SK-N-SH (cell line): ENCODE data around the gene ADAMTS17. TPM values are rescaled to one million over a fixed set of nuclear protein-coding genes. Genes with fewer than 3 reads are reported as not detected.

ENCODE experiments used
- CTCF ChIA-PET: fragments of 300-600, 350-600 bp; formaldehyde crosslinking; extraction: SDS; loops from one replicate; lab custom pipeline; 2021; lab: Yijun Ruan, JAX
- POLR2A ChIA-PET: fragments of 350-600 bp; sonication (Branson Sonifier 250); formaldehyde crosslinking; extraction: SDS; loops from one replicate; lab custom pipeline; 2020; ENCODE audit warnings: antibody characterized with exemption, inconsistent platforms; lab: Yijun Ruan, JAX
- DNase-seq: peaks from one replicate; pipeline ENCODE4 v3.0.0; 2012
- H2AFZ ChIP-seq: fragments of 200-600 bp; sonication (generic); 2 replicates; pipeline ENCODE4 v1.8.1; 2016; ENCODE audit warnings: antibody characterized with exemption, mild to moderate bottlenecking, low read depth
- H3F3A ChIP-seq: fragments of 200-600 bp; sonication (generic); replicated peaks from 2 replicates; pipeline ENCODE3; 2016; ENCODE audit warnings: antibody characterized with exemption, mild to moderate bottlenecking; ENCODE audit not compliant: insufficient read depth
- H3K27ac ChIP-seq, 2 experiments: fragments of 200-500 bp in 1 of 2; fragments of 200-600 bp in 1 of 2; sonication (Bioruptor generic) in 1 of 2; sonication (generic), shearing (Covaris generic) in 1 of 2; 2 replicates each; pipeline versions ENCODE4 v1.5.1 to v1.6.1; 2014 to 2016; ENCODE audit warnings: low read depth in 2 of 2, inconsistent platforms in 1 of 2, low read length in 1 of 2, mild to moderate bottlenecking in 1 of 2, mixed read lengths in 1 of 2
- H3K27me3 ChIP-seq: fragments of 200-600 bp; sonication (generic), shearing (Covaris generic); 2 replicates; pipeline ENCODE4 v1.6.1; 2016; ENCODE audit warnings: mixed run types; ENCODE audit not compliant: insufficient read depth
- H3K36me3 ChIP-seq, 2 experiments: fragments of 200-500 bp in 1 of 2; fragments of 200-600 bp in 1 of 2; sonication (Bioruptor generic) in 1 of 2; sonication (generic) in 1 of 2; replicated peaks in 1 of 2; 2 replicates each; pipeline versions ENCODE3 to v1.5.1; 2014 to 2016; ENCODE audit warnings: low read length in 1 of 2, mild to moderate bottlenecking in 1 of 2; ENCODE audit not compliant: insufficient read depth in 2 of 2, control insufficient read depth in 1 of 2
- H3K4me1 ChIP-seq, 2 experiments: fragments of 200-500 bp in 1 of 2; fragments of 200-600 bp in 1 of 2; sonication (Bioruptor generic) in 1 of 2; sonication (generic), shearing (Covaris generic) in 1 of 2; 2 replicates each; pipeline versions ENCODE4 v1.5.1 to v1.6.1; 2014 to 2016; ENCODE audit warnings: low read depth in 1 of 2, low read length in 1 of 2, mixed run types in 1 of 2; ENCODE audit not compliant: insufficient read depth in 2 of 2, control insufficient read depth in 1 of 2
- H3K4me2 ChIP-seq: fragments of 200-600 bp; sonication (generic), shearing (Covaris generic); 2 replicates; pipeline ENCODE4 v1.6.1; 2017; ENCODE audit warnings: mixed run types
- H3K4me3 ChIP-seq, 2 experiments: fragments of 200-500 bp in 1 of 2; fragments of 200-600 bp in 1 of 2; sonication (Bioruptor generic) in 1 of 2; sonication (generic), shearing (Covaris generic) in 1 of 2; 2 replicates each; pipeline versions ENCODE4 v1.5.1 to v1.8.1; 2014 to 2016; ENCODE audit warnings: low read depth in 2 of 2, inconsistent platforms in 1 of 2, low read length in 1 of 2, mild to moderate bottlenecking in 1 of 2, mixed read lengths in 1 of 2, moderate library complexity in 1 of 2
- H3K79me2 ChIP-seq: fragments of 200-600 bp; sonication (generic); 2 replicates; pipeline ENCODE4 v1.8.1; 2017; ENCODE audit warnings: mild to moderate bottlenecking; ENCODE audit not compliant: insufficient read depth
- H3K9ac ChIP-seq: fragments of 200-600 bp; sonication (generic); 2 replicates; pipeline ENCODE4 v1.6.1; 2017; ENCODE audit warnings: mixed run types
- H3K9me2 ChIP-seq: fragments of 200-600 bp; sonication (generic); 2 replicates; pipeline ENCODE4 v1.6.1; 2017; ENCODE audit warnings: mixed run types
- H3K9me3 ChIP-seq: fragments of 200-600 bp; sonication (generic); 2 replicates; pipeline ENCODE4 v1.6.1; 2017; ENCODE audit warnings: mixed run types, mild to moderate bottlenecking, moderate library complexity
- H4K20me1 ChIP-seq: fragments of 200-600 bp; sonication (generic); 2 replicates; pipeline ENCODE4 v1.6.1; 2017; ENCODE audit warnings: mild to moderate bottlenecking, mixed run types; ENCODE audit not compliant: insufficient read depth
- EP300 ChIP-seq, 2 experiments: IDR thresholded peaks; 2 replicates each; pipeline versions ENCODE4 v1.4.0 to v1.6.1; 2012; ENCODE audit warnings: borderline replicate concordance in 1 of 2, low read depth in 1 of 2, low read length in 1 of 2
- EZH2phosphoT487 ChIP-seq: fragments of 200-600 bp; sonication (generic); IDR thresholded peaks from 2 replicates; pipeline ENCODE4 v1.6.1; 2017; ENCODE audit warnings: low read depth, mixed run types, mild to moderate bottlenecking, antibody characterized with exemption, moderate library complexity, borderline replicate concordance
- FOSL2 ChIP-seq: IDR thresholded peaks from 2 replicates; pipeline ENCODE4 v1.4.0; 2012; ENCODE audit warnings: low read depth, mild to moderate bottlenecking, moderate library complexity, borderline replicate concordance
- FOXJ3 ChIP-seq: sonication (generic); formaldehyde crosslinking; IDR thresholded peaks from 2 replicates; pipeline ENCODE4 v1.5.1; 2020; ENCODE audit warnings: mild to moderate bottlenecking, missing genetic modification reagents
- GATA2 ChIP-seq: sonication (generic); formaldehyde crosslinking; IDR thresholded peaks from 2 replicates; pipeline ENCODE4 v1.5.0; 2020; ENCODE audit warnings: mild to moderate bottlenecking, missing genetic modification reagents
- JUND ChIP-seq: IDR thresholded peaks from 2 replicates; pipeline ENCODE4 v1.4.0; 2012
- MAX ChIP-seq: IDR thresholded peaks from 2 replicates; pipeline ENCODE4 v1.4.0; 2012; ENCODE audit warnings: low read depth
- NRF1 ChIP-seq: IDR thresholded peaks from 2 replicates; pipeline ENCODE4 v1.6.1; 2012; ENCODE audit warnings: low read depth, mild to moderate bottlenecking, low read length
- RCOR1 ChIP-seq: fragments of 150-350 bp; IDR thresholded peaks from 2 replicates; pipeline ENCODE4 v1.6.1; 2017; ENCODE audit warnings: antibody characterized with exemption, low read length
- SIN3A ChIP-seq: IDR thresholded peaks from 2 replicates; pipeline ENCODE4 v1.6.1; 2012; ENCODE audit warnings: low read depth, mild to moderate bottlenecking, low read length, moderate library complexity, borderline replicate concordance
- SMC3 ChIP-seq: IDR thresholded peaks from 2 replicates; pipeline ENCODE4 v1.6.1; 2012; ENCODE audit warnings: low read depth, low read length, improper control_type of control experiment
- USF2 ChIP-seq: fragments of 150-350 bp; IDR thresholded peaks from 2 replicates; pipeline ENCODE4 v1.6.1; 2017; ENCODE audit warnings: antibody characterized with exemption, low read length, low read depth, borderline replicate concordance
- ZBTB33 ChIP-seq: IDR thresholded peaks from 2 replicates; pipeline ENCODE4 v1.4.0; 2012; ENCODE audit warnings: low read depth, borderline replicate concordance
- WGBS: methylation state at CpG from one replicate; pipeline ENCODE4 v1.1.6; 2017; ENCODE audit warnings: low lambda C conversion rate; 5-methylcytosine and 5-hydroxymethylcytosine counted together
- polyA plus RNA-seq, 3 experiments: library from polyadenylated mRNA; depleted of rRNA; stranded (reverse); fragments of >200 nt; gene quantifications; 2 replicates each; pipeline ENCODE4 v1.2.3, GENCODE V29; 2012

The ADAMTS17 gene
- polyA plus RNA-seq, 1 of the 3 experiments (the other 2 are of a cell fraction) = not detected

- ChIA-PET POLR2A (no interaction called here), CTCF (no interaction called here)
- Histone ChIP-seq H3K79me2 (no peaks in the 10 kb centered on the region), H3F3A (no peaks in the 10 kb centered on the region), H2AFZ (no peak overlapping the region), H3K9me3 (no peaks in the 10 kb centered on the region), H3K9ac (no peak overlapping the region), H3K9me2 (no peaks in the 10 kb centered on the region), H3K4me1 (no peaks in the 10 kb centered on the region), H3K27ac (no peak overlapping the region), H4K20me1 (no peaks in the 10 kb centered on the region)
- no peak for DNase-seq
- 6% methylated on average over 2 of the region's 2 CpGs for WGBS
- TF ChIP-seq EZH2phosphoT487 = no peak
- no peak for TF ChIP-seq FOXJ3
- TF ChIP-seq GATA2 (CRISPR knock-in tag) = no peak
- TF ChIP-seq RCOR1 = no peak
- TF ChIP-seq, all 33 proteins: peak for 0
- Histone ChIP-seq H3K4me2 (no peak overlapping the region), H3K4me3 (no peak overlapping the region), H3K27me3 (no peaks in the 10 kb centered on the region), H3K36me3 (no peaks in the 10 kb centered on the region)
Observed at GRCh38 chr15:100291106-100291505, 50.7 kb downstream of the ADAMTS17 start.

GRCh38 chr15:100285641-100286295 is 56.0 kb downstream of the ADAMTS17 start:
- H4K20me1 ChIP-seq = no peaks in the 10 kb centered on the region
- H3K9me3 ChIP-seq = no peaks in the 10 kb centered on the region
- H3K36me3 ChIP-seq = no peaks in the 10 kb centered on the region
- TF ChIP-seq FOSL2 = no peak
- no peak for TF ChIP-seq SMC3
- no peak for TF ChIP-seq USF2
- no peak for TF ChIP-seq EP300 (IDR thresholded peaks at IDR 0.05; ENCODE audit: borderline replicate concordance in 1 of 2, low read depth in 1 of 2, low read length in 1 of 2)
- TF ChIP-seq SIN3A = no peak
- no peak for TF ChIP-seq EZH2phosphoT487
- TF ChIP-seq FOXJ3 = no peak
- TF ChIP-seq NRF1 = no peak
- no peak for TF ChIP-seq JUND
- TF ChIP-seq MAX = no peak
- no peak for TF ChIP-seq GATA2 (CRISPR knock-in tag)
- no peak for TF ChIP-seq ZBTB33
- H3K4me1 ChIP-seq = no peaks in the 10 kb centered on the region
- H3K27me3 ChIP-seq = no peaks in the 10 kb centered on the region
- no peak overlapping the region for H2AFZ ChIP-seq
- no peak overlapping the region for H3K9ac ChIP-seq
- no peak for DNase-seq
- WGBS = 49% methylated on average over 9 of the region's 15 CpGs
- ChIA-PET CTCF (no interaction called here), POLR2A (no interaction called here)
- no peaks in the 10 kb centered on the region for H3F3A ChIP-seq
- H3K79me2 ChIP-seq = no peaks in the 10 kb centered on the region
- no peak overlapping the region for H3K4me3 ChIP-seq
- no peaks in the 10 kb centered on the region for H3K9me2 ChIP-seq
- H3K27ac ChIP-seq = no peak overlapping the region
- H3K4me2 ChIP-seq = no peak overlapping the region
